Measurements from ENCODE around the gene SHROOM4. TPM values are rescaled to one million over a fixed set of nuclear protein-coding genes. Genes with fewer than 3 reads are reported as not detected.

The SHROOM4 gene
- total and polyA plus RNA-seq, 2 of the 13 experiments (the other 11 are each of a cell fraction or from before 2014, with no cell fraction given) = 0.08 to 0.18 TPM

GRCh38 chrX:50768801-50769200 is 45.2 kb downstream of the SHROOM4 start (continued):
- TF ChIP-seq BATF2 (CRISPR knock-in tag; IDR thresholded peaks at IDR 0.05) (no peak), EED (CRISPR knock-in tag; IDR thresholded peaks at IDR 0.05) (no peak)

- H3K4me3 ChIP-seq (replicated peaks in 1 of 3; ENCODE audit: insufficient read depth in 1 of 3, low read depth in 2 of 3, low read length in 3 of 3) = no peak overlapping the region
- in situ Hi-C loops (cut with HindIII; ENCODE audit: extremely low pct_ligation_motif_present, low pct_unique_long_range_greater_than_20kb) (no loop called here), intact Hi-C loops (cut with micrococcal nuclease; ENCODE audit: unreplicated experiment) (no loop called here)
- no peak overlapping the region for H2AFZ ChIP-seq (ENCODE audit: low read length)
- POLR2A ChIA-PET = no interaction called here
- no TSS peak for BruUV-seq (replicated peaks)
- TF ChIP-seq ZNF710 (CRISPR knock-in tag; IDR thresholded peaks at IDR 0.05; ENCODE audit: borderline replicate concordance) = no peak
- TF ChIP-seq ZNF281 (CRISPR knock-in tag; IDR thresholded peaks at IDR 0.05; ENCODE audit: borderline replicate concordance) = no peak
- no peak for TF ChIP-seq NFATC3 (CRISPR knock-in tag; IDR thresholded peaks at IDR 0.05)
- no peak for TF ChIP-seq CENPT (CRISPR knock-in tag; IDR thresholded peaks at IDR 0.05; ENCODE audit: low read depth)
- TF ChIP-seq DMAP1 (CRISPR knock-in tag; IDR thresholded peaks at IDR 0.05) = no peak
- no peak for TF ChIP-seq ZBTB49 (CRISPR knock-in tag; IDR thresholded peaks at IDR 0.05; ENCODE audit: borderline replicate concordance)
- no peak for TF ChIP-seq ZBTB14 (CRISPR knock-in tag; IDR thresholded peaks at IDR 0.05)
- no peaks in the 10 kb centered on the region for H3K36me3 ChIP-seq (replicated peaks in 1 of 2; ENCODE audit: control insufficient read depth in 1 of 2, insufficient read depth in 2 of 2, low read length in 2 of 2)
- no peak for FAIRE-seq
- H3K9me3 ChIP-seq (ENCODE audit: low read length) = no peaks in the 10 kb centered on the region
- no peak for DNase-seq (ENCODE audit: low spot score)
- CTCF ChIA-PET (ENCODE audit: low intra/inter-chr PET ratio, low total read pairs) = no interaction called here
- no peaks in the 10 kb centered on the region for H4K20me1 ChIP-seq (ENCODE audit: insufficient read depth, low read length)
- no peaks in the 10 kb centered on the region for H3K27me3 ChIP-seq (ENCODE audit: control insufficient read depth in 1 of 2, insufficient read depth in 2 of 2, low read length in 2 of 2)
- no peaks in the 10 kb centered on the region for H3K4me1 ChIP-seq (ENCODE audit: insufficient read depth, low read length)
- H3K4me2 ChIP-seq (ENCODE audit: low read depth, low read length) = no peak overlapping the region
- H3K27ac ChIP-seq (ENCODE audit: extremely low read length, insufficient read depth, low read length) = no peak overlapping the region
- ATAC-seq = no peak
- H3K9ac ChIP-seq (ENCODE audit: insufficient read depth, low read depth, low read length) = no peak overlapping the region
- H3K79me2 ChIP-seq (ENCODE audit: insufficient read depth, low read length) = no peaks in the 10 kb centered on the region
- WGBS (ENCODE audit: low lambda C conversion rate) = 59% methylated on average over 3 of the region's 3 CpGs
These were observed 48.0 kb downstream of the SHROOM4 start for GRCh38 chrX:50765986-50766385.

Measured in HepG2 (cell line).